ENCODE measurements around the gene PDE1A. TPM values are rescaled to one million over a fixed set of nuclear protein-coding genes. Genes with fewer than 3 reads are reported as not detected.

PDE1A gene
- total RNA-seq, 1 donor from 2014 or later = 1.9 TPM

GRCh38 chr2:182248362-182248761 lies 178.5 kb downstream of the PDE1A start:
- no peak for DNase-seq (ENCODE audit: low spot score in 2 of 2, unreplicated experiment in 2 of 2)
- Mint-ChIP-seq H3K9me3 (peaks cover 15% of the 10 kb centered on the region), H3K27me3 (ENCODE audit: low read depth) (no peaks in the 10 kb centered on the region), H3K36me3 (no peaks in the 10 kb centered on the region), H3K27ac (no peak overlapping the region), H3K4me1 (no peaks in the 10 kb centered on the region), H3K4me3 (no peak overlapping the region)
- TF ChIP-seq CTCF (IDR thresholded peaks at IDR 0.05; ENCODE audit: unreplicated experiment) = no peak

GRCh38 chr2:182247831-182248230 lies 179.0 kb downstream of the PDE1A start:
- Mint-ChIP-seq H3K27me3 (ENCODE audit: low read depth) (no peaks in the 10 kb centered on the region), H3K36me3 (no peaks in the 10 kb centered on the region), H3K4me3 (no peak overlapping the region), H3K4me1 (no peaks in the 10 kb centered on the region), H3K27ac (no peak overlapping the region), H3K9me3 (peaks cover 9% of the 10 kb centered on the region)
- DNase-seq (ENCODE audit: low spot score in 2 of 2, unreplicated experiment in 2 of 2) = no peak
- no peak for TF ChIP-seq CTCF (IDR thresholded peaks at IDR 0.05; ENCODE audit: unreplicated experiment)

- Mint-ChIP-seq H3K4me1 (peaks cover 4% of the 10 kb centered on the region), H3K4me3 (no peak overlapping the region), H3K27ac (no peak overlapping the region), H3K27me3 (ENCODE audit: low read depth) (no peaks in the 10 kb centered on the region), H3K36me3 (no peaks in the 10 kb centered on the region), H3K9me3 (peaks cover 3% of the 10 kb centered on the region)
- DNase-seq (ENCODE audit: low spot score in 2 of 2, unreplicated experiment in 2 of 2) = no peak
- no peak for TF ChIP-seq CTCF (IDR thresholded peaks at IDR 0.05; ENCODE audit: unreplicated experiment)
Measured at GRCh38 chr2:182245963-182246362, 180.9 kb downstream of the PDE1A start.

GRCh38 chr2:182242609-182243008 lies 184.2 kb downstream of the PDE1A start:
- H3K4me3 Mint-ChIP-seq = no peak overlapping the region
- no peak for TF ChIP-seq CTCF (IDR thresholded peaks at IDR 0.05; ENCODE audit: unreplicated experiment)
- peaks cover 6% of the 10 kb centered on the region for H3K4me1 Mint-ChIP-seq
- H3K27ac Mint-ChIP-seq = no peak overlapping the region
- no peaks in the 10 kb centered on the region for H3K27me3 Mint-ChIP-seq (ENCODE audit: low read depth)
- DNase-seq (ENCODE audit: low spot score in 2 of 2, unreplicated experiment in 2 of 2) = no peak
- H3K9me3 Mint-ChIP-seq = no peaks in the 10 kb centered on the region
- H3K36me3 Mint-ChIP-seq = no peaks in the 10 kb centered on the region

- no peak overlapping the region for H3K4me3 Mint-ChIP-seq
- no peaks in the 10 kb centered on the region for H3K9me3 Mint-ChIP-seq
- H3K27ac Mint-ChIP-seq = no peak overlapping the region
- no peak for TF ChIP-seq CTCF (IDR thresholded peaks at IDR 0.05; ENCODE audit: unreplicated experiment)
- no peaks in the 10 kb centered on the region for H3K27me3 Mint-ChIP-seq (ENCODE audit: low read depth)
- peaks cover 6% of the 10 kb centered on the region for H3K4me1 Mint-ChIP-seq
- H3K36me3 Mint-ChIP-seq = no peaks in the 10 kb centered on the region
- no peak for DNase-seq (ENCODE audit: low spot score in 2 of 2, unreplicated experiment in 2 of 2)
Measured at GRCh38 chr2:182241936-182242335, 184.9 kb downstream of the PDE1A start.

- Mint-ChIP-seq H3K4me1 (peaks cover 6% of the 10 kb centered on the region), H3K4me3 (no peak overlapping the region), H3K9me3 (no peaks in the 10 kb centered on the region), H3K27me3 (ENCODE audit: low read depth) (no peaks in the 10 kb centered on the region), H3K27ac (no peak overlapping the region), H3K36me3 (no peaks in the 10 kb centered on the region)
- DNase-seq (ENCODE audit: low spot score in 2 of 2, unreplicated experiment in 2 of 2) = peak in 1 of 2 experiments; percentile 40
- TF ChIP-seq CTCF (IDR thresholded peaks at IDR 0.05; ENCODE audit: unreplicated experiment) = no peak
Measured at GRCh38 chr2:182240862-182241371, 185.9 kb downstream of the PDE1A start.

Measured in mesothelial cell of epicardium (in vitro differentiated cells).